HEK293T (cell line): ENCODE results near the gene NFIA.
A peak's percentile ranks its signal among the peaks of the same experiment; 100 is the strongest.

Experiments used
- ARNT ChIP-seq: fragments of 450-650 bp; IDR thresholded peaks from 2 replicates; pipeline ENCODE4 v1.6.1; 2017; ENCODE audit warnings: mild to moderate bottlenecking
- BHLHE40 ChIP-seq: fragments of 450-650 bp; IDR thresholded peaks from 2 replicates; pipeline ENCODE4 v1.6.1; 2016; ENCODE audit warnings: mild to moderate bottlenecking, moderate library complexity, borderline replicate concordance
- CTBP1 ChIP-seq: fragments of 450-650 bp; IDR thresholded peaks from 2 replicates; pipeline ENCODE4 v1.6.1; 2016; ENCODE audit warnings: borderline replicate concordance
- ELF4 ChIP-seq: fragments of 450-650 bp; IDR thresholded peaks from 2 replicates; pipeline ENCODE4 v1.6.1; 2017; ENCODE audit warnings: antibody characterized with exemption
- FOXA1 ChIP-seq: fragments of 450-650 bp; IDR thresholded peaks from 2 replicates; pipeline ENCODE4 v1.6.1; 2016; ENCODE audit warnings: mild to moderate bottlenecking
- FOXK2 ChIP-seq: fragments of 450-650 bp; IDR thresholded peaks from 2 replicates; pipeline ENCODE4 v1.6.1; 2016; ENCODE audit warnings: mild to moderate bottlenecking
- FOXM1 ChIP-seq: fragments of 450-650 bp; IDR thresholded peaks from 2 replicates; pipeline ENCODE4 v1.6.1; 2017; ENCODE audit warnings: mild to moderate bottlenecking, borderline replicate concordance
- HDGF ChIP-seq: fragments of 450-650 bp; IDR thresholded peaks from 2 replicates; pipeline ENCODE4 v1.6.1; 2017; ENCODE audit warnings: antibody characterized with exemption, borderline replicate concordance
- L3MBTL2 ChIP-seq: fragments of 450-650 bp; conservative IDR thresholded peaks from 2 replicates; pipeline ENCODE4 v1.6.1; 2016; ENCODE audit warnings: mild to moderate bottlenecking
- SP1 ChIP-seq: fragments of 450-650 bp; IDR thresholded peaks from 2 replicates; pipeline ENCODE4 v1.6.1; 2017
- TARDBP ChIP-seq: fragments of 450-650 bp; IDR thresholded peaks from 2 replicates; pipeline ENCODE4 v1.6.1; 2016
- ZNF384 ChIP-seq: fragments of 450-650 bp; IDR thresholded peaks from 2 replicates; pipeline ENCODE4 v1.6.1; 2016
- TF ChIP-seq, protein P1 (sequence below): fragments of 450-650 bp; IDR thresholded peaks from 2 replicates; pipeline ENCODE4 v1.6.1; 2016

DNA sequence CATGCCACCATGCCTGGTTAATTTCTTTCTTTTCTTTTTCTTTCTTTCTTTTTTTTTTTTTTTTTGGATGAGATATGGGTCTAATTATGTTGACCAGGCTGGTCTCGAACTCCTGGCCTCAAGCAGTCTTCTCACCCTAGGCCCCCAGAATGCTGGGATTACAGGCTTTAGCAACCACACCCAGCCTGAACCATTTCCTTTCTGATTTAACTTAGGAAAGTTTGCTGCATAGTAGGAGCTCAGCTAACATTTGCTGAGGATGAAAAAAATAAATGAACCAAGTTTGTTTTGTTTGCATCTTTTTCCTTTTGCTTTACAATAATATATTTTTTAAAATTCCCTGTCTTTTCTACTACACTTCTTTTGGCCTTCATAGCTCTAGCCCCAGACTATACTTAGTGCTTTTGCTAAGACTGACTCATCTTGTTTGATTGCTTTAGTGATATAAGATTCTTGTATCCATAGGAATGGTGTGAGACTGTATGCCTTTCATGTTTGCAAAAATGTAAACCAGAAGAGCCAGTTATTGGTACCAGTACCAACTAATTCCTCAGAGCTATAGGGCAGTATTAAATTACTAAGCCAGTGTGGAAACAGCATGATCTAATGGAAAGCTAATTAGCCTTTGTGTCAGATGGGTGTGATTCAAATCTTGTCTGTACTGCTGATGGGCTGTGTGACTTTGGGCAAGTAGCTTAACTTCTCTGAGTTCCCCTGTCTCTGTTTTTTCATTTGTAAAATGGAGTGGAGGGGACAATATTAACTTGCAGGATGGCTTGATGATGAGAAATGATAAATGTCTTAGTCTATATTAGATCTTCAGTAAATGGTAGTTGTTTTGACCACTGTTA lies 66.9 kb downstream of the NFIA start:
- TF ChIP-seq TARDBP (no peak), SP1 (no peak), CTBP1 (no peak), FOXA1 (no peak), L3MBTL2 (no peak), BHLHE40 (no peak), FOXM1 (0 out of 2 replicates have a peak, but pooled peaks have one; percentile 13), ARNT (no peak), ZNF384 (no peak), HDGF (no peak), ELF4 (no peak), FOXK2 (no peak)
- TF ChIP-seq, protein P1, sequence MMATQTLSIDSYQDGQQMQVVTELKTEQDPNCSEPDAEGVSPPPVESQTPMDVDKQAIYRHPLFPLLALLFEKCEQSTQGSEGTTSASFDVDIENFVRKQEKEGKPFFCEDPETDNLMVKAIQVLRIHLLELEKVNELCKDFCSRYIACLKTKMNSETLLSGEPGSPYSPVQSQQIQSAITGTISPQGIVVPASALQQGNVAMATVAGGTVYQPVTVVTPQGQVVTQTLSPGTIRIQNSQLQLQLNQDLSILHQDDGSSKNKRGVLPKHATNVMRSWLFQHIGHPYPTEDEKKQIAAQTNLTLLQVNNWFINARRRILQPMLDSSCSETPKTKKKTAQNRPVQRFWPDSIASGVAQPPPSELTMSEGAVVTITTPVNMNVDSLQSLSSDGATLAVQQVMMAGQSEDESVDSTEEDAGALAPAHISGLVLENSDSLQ = no peak
